Uterus (tissue), 2 donors: ENCODE results near the gene DACT1.

ENCODE experiments used
- CTCF ChIP-seq, 4 experiments: fragments of 200-600 bp in 2 of 4; fragments of 450-650 bp in 2 of 4; sonication (generic) in 2 of 4; IDR thresholded peaks; one replicate each; pipeline ENCODE4 v1.5.1; 2016 to 2019; ENCODE audit warnings: antibody characterized with exemption in 4 of 4, mild to moderate bottlenecking in 2 of 4, moderate library complexity in 1 of 4
- POLR2A ChIP-seq, 2 donors: fragments of 450-650 bp; IDR thresholded peaks; one replicate each; pipeline ENCODE4 v1.6.1; 2016; ENCODE audit warnings: antibody characterized with exemption in 2 of 2, mild to moderate bottlenecking in 1 of 2, moderate library complexity in 1 of 2

DNA sequence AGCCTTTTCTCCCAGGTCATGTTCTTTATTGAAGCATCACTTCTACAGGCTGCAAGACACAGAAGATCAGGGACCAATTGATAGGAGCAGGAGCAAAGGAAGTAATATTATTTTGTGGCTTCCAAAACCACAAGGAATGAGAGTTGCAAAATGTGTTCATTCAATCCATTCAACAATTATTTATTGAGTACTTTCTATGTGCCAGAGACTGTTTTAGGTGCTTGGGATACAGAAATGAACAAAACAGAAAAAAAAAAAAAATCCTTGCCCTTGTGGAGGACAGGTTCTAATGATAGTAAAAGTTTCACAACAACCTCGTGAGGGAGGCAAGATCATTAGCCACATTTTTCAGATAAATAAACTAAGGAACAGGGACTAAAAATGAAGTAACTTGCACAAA lies 20.1 kb upstream of the DACT1 start:
- TF ChIP-seq CTCF (IDR thresholded peaks at IDR 0.05) (no peak), POLR2A (IDR thresholded peaks at IDR 0.05) (no peak)
